ENCODE data around the gene PTMS.
A peak's percentile ranks its signal among the peaks of the same experiment; 100 is the strongest.
"Not testable (repeated sequence)": the region's sequence is repeated elsewhere in the genome, so short reads cannot be mapped to it uniquely, and the experiment has no call there.

Gene PTMS, protein sequence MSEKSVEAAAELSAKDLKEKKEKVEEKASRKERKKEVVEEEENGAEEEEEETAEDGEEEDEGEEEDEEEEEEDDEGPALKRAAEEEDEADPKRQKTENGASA

DNA sequence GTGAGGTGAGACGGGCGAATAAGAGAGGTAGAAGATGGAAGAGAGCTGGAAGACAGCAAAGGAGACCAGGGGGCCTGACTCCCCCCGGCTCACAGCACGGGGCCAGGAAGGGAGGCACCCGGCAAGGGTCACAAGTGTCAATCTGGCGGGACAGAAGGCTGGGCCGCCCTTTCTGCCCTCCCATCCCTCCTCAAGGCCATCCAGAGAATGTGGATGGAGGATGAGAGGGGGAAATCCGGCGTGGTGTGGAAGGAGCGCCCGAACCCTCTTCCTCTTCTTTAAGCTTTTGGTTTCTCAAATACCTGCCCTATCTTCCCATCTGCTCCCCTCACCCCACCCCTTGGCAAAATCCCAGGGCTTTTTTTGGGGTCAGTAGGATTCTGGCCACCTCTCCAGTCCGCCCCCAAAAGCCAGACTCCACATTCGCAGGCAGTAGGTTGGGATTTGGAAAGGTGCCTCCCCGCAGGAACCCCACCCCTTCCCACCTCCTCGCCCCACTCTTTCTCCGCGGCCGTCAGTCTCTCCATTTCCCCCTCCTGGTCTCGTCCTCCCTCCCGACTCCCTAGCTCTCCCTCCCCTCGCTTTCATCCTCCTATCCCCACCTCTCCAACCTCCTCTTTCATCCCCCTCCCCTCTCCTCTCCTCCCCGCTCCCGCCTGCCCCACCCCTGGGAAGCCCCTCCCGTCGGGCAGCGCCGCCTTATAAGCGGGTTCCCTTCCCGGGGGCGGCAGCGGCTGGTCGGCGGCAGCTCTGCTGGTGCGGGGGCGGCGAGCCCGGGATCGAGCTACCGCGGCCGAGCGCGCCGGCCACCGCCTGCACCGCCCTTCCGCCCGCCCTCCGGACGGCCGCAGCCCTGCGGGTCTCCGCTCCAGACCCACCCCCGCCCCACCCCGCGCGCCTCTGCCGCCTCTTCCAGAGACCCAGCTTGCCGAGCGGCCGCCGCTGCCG is at the start of gene PTMS:
TSS of gene PTMS (plus strand) at position 730 of the 948 bp plus-strand sequence. CDS start 343 bp downstream, outside the sequence.
- DNase-seq: peak; percentile 39

DNA sequence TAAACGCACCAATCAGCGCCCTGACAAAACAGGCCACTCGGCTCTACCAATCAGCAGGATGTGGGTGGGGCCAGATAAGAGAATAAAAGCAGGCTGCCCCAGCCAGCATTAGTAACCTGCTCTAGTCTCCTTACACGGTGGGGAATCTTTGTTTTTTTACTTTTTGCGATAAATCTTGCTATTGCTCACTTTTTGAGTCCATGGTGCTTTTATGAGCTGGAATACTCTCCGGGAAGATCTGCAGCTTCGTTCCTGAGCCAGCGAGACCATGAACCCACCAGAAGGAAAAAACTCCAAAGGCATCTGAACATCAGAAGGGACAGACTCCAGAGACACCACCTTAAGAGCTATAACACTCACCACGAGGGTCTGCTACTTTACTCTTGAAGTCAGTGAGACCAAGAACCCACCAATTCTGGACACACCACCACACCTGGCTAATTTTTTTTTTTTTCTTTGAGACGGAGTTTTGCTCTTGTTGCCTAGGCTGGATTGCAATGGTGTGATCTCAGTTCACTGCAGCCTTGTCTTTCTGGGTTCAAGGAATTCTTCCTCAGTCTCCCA is 49.2 kb upstream of the PTMS start:
- DNase-seq: no peak

DNA sequence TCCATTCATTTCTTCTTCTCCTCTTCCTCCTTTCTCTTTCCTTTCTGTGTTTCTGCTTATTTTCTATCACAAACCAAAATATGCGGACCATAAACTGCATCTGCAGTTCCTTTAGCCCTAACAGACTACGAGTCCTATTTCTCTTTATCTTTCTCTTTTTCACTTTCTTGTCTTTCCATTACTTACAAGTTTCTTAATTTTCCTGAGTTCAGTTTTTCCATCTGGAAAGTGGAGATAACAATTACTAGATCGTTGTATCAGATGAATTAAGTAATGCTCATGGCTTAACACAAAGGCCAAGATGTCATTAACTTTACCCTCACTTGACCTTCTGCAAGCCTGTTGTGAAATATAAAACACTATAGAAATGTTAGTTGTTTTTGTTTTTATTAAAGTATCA is 43.3 kb upstream of the PTMS start:
- peak; percentile 68 for DNase-seq

DNA sequence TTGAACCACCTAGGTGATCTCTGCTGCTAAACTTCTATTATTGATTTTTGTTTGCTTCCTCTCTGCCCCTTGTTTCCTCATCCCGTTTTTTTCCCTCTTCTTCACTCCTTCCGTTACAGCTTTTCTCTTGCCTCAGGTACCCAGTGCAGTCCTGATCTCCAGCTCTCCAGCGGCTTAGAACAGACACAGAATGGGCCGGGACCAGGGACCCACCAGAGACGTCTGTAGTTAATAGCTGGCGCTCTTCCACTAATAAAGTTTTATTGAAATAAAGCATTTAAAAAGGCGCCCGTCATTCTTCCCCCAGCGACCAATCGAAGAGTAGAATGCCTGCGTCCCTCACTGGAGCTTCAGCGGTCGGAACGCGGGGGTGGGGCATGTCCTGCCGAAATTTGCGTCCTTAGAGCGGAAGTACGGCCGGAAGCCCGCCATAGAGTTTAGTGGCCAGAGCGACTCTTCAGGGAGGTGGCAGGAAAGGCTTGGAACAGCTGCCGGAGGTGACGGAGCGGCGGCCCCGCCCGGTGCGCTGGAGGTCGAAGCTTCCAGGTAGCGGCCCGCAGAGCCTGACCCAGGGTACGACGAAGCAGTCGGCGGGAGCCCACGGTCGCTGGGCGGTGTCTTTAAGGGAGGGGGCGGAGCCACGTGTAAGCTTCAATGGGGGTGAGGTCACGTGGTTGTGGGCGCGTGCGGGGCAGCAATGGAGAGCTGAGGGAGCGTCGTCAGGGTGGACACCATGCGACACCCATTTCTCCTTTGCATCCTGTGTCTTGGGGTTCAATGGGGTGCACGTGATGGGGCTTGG is 42.4 kb upstream of the PTMS start, which contains the start of gene COPS7A:
TSS of gene COPS7A (plus strand) at position 440 of the 802 bp plus-strand sequence. CDS start 611 bp downstream, outside the sequence.
- peak; percentile 100 for DNase-seq

DNA sequence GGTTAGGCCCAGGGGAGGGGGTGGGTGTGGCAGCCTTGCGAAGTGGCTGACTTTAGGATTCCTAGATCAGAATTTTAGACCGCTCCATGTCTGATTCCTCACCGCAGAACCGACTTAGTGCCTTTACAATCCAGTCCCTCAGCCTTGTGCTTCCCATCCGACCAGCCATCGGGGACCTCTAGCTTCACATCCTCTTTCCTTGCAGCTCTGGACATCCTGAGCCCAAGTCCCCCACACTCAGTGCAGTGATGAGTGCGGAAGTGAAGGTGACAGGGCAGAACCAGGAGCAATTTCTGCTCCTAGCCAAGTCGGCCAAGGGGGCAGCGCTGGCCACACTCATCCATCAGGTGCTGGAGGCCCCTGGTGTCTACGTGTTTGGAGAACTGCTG is 41.8 kb upstream of the PTMS start:
- peak; percentile 64 for DNase-seq

DNA sequence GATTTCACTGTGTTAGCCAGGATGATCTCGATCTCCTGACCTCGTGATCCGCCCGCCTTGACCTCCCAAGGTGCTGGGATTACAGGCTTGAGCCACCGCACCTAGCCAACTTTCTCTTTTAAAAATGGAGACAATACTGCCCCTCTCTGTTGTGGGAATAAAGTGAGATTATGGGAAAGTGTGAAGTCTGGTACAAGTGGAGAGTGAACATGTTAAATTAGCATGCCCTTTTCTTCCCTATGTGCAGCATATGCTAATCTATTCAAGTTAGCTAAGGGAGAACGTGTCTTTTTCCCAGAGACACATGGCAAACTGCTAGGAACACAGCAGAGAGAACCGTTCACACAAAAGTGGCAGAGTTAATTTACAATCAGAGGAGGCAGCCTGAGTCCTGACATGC is 40.8 kb upstream of the PTMS start:
- DNase-seq: no peak

DNA sequence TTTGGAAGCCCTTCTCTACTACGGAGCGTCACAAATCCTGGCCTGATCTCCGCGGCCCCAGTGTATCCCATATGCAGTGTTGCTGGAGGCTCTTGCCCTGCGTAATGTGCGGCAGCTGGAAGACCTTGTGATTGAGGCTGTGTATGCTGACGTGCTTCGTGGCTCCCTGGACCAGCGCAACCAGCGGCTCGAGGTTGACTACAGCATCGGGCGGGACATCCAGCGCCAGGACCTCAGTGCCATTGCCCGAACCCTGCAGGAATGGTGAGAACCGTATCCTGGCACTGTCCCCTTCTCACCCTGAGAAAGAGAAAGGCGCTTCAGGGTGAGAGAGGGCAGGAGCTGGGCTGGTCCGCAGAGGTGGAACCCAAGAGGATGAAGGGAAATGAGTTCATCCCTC is 37.0 kb upstream of the PTMS start:
- no peak for DNase-seq

DNA sequence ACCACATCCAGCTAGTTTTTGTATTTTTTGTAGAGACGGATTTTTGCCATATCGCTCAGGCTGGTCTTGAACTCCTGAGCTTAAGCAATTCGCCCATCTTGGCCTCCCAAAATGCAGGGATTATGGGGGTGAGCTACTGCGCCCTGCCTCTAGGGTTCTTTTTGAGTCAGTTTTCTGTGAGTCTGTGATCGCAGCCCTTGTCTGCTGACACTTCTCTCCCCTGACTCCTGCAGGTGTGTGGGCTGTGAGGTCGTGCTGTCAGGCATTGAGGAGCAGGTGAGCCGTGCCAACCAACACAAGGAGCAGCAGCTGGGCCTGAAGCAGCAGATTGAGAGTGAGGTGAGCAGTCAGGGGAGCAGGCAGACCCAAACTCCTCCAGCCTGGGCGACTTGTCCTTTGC is 36.0 kb upstream of the PTMS start:
- DNase-seq: no peak

DNA sequence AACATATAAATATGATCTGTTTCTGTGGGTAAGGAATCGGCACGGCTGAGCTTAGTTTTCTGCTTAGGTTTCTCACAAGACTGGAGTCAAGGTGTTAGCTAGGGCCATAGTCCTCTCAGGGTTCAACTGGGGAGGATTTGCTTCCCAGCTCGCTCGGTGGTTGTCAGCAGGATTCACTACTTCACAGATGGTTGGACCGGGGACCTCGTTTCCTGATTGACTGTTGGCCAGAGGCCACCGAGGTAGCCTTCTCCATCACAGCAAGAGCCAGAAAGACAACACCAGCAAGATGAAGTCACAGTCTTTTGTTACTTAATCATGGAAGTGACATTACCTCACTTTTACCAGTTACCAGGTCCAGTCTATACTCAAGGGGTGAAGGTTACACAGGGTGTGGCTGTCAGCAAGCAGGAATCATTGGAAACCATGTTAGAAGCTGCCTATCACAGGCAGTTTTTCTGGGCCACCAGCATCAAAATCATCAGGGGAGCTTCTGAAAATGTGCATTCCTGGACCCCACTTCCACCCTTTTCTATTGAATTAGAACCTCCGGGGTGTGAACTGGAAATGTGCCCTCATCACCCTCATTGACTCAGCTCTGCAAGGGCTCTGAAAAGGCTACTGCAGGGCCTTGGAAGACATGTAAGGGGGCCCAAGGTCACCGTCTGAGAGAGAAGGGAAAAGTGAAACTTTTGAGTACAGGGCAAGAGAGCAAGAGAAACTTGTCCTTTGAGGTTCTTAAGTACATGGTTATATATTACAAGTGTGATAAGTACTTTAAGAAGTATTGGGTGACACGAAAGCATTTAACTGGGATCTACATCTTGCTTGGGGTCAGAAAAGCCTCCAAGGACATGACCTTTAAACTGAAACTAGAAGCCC is 31.4 kb upstream of the PTMS start:
- no peak for DNase-seq

DNA sequence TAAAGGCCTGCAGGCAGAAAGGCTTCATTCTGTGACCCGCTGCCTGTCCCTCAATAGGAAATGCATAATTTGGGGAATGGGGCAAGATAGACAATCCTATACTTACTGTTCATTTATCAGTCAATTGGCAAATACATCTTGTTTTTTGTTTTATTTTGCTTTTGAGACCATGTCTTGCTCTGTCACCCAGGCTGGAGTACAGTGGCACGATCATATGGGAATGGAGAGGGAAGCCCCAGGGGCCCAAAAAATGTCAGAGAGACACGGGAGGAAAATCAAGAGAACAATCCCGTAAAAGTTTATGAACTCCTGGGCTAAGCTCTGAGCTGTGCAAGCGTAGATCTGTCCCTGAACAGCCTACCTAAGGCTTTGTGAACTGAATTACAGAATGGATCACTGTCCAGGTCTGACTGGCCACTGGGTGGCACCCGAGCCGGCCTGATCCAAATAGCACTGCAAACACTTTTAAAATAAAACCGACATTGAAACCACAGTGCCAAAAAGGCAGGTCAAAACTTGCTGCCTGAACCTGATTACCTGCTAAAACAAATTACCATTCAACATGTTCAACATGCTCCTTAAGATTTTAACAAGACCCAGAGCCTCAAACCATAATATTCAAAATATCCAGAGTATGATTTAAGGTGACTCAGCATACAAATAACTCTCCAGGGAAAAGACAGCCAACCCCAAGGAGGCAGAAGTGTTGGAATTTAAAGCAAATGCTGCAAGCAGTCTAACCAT is 30.5 kb upstream of the PTMS start:
- peak; percentile 79 for DNase-seq

DNA sequence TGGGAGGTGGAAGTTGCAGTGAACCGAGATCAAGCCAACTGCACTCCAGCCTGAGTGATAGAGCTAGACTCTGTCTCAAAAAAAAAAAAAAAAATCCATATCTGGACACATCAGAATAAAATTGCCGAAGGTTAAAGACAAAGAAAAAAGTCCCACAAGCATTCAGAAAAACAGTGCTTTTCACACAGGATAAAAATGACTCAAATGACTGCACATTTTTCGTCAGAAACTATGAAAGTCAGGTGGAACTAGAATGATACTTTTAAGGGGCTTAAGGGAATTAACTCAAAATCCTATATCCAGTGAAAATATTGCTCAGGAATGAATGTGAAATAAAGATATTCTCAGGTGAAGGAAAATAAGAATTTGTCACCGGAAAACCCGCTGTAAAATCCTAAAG is 29.4 kb upstream of the PTMS start:
- no peak for DNase-seq

DNA sequence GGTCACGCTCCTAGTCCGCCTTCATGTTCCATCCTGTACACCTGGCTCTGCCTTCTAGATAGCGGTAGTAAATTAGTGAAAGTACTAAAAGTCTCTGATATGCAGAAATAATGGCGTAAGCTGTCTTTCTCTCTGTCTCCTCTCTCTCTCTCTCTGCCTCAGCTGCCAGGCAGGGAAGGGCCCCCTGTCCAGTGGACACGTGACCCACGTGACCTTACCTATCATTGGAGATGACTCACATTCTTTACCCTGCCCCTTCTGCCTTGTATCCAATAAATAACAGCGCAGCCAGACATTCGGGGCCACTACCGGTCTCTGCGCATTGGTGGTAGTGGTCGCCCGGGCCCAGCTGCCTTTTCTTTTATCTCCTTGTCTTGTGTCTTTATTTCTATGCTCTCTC is 24.1 kb upstream of the PTMS start:
- DNase-seq: not testable (repeated sequence)

DNA sequence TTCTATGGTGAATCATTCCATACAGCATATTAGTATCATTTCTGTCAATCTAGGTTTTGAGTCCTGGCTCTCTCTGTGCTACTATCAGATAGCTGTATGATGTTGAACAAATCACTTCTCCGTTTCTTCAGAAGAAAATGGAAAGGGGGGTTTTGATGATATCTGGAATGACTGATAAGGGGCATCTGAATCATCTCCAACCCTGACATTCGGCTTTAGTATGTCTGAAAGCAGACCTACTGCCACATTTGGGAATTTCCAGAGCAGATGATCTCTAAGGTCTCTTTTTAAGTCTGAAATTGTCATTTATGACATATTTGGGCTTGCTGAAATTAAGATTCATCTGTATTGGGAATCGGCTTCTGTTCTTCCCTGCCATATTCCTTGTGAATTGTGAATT is 23.3 kb upstream of the PTMS start:
- no peak for DNase-seq

DNA sequence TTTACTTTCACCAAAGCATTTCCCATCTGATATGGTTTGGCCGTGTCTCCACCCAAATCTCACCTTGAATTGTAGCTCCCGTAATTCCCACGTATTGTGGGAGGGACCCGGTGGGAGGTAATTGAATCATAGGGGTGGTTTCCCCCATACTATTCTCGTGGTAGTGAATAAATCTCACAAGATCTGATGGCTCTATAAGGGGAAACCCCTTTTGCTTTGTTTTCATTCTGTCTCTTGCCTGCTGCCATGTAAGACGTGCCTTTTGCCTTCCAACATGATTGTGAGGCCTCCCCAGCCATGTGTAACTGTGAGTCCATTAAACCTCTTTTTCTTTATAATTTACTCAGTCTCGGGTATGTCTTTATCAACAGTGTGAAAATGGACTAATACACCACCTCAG is 22.9 kb upstream of the PTMS start:
- not testable (repeated sequence) for DNase-seq

DNA sequence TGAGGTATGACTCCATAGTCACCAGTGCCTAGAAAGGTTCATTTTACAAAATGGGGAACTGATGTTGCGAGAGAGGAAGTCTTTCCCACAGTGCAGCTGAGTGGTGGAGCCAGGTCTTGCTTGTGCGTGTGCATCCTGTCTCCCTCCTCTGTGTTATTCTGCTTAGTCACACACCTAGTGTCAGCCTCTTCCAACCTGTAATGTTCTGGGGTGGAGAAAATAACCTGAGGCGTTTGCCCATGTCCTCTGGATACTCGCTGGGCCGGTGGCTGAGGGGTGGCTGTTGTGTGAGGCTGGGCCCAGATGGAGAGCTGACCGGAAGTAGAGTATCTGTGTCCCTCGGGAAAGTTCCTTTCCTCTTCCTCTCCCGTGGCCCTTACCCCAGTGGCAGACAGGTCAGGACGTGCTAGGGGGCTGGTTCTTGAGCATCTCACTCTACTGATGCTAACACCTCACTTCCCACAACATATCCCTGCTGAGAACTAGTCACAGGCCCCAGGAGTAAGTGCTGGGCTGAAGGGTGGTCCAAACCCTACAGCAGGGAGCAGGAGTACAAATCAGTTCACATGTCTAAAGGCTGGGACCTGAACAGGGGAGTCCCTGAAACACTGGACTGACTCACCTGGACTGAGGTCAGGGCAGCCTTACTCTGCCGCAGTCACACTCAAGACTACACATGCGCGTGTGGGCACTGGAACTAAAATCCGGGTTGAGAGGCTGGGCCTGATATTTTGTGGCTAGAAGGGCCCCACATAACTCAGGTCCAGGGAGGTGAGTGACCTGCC is 20.2 kb upstream of the PTMS start:
- peak; percentile 74 for DNase-seq

DNA sequence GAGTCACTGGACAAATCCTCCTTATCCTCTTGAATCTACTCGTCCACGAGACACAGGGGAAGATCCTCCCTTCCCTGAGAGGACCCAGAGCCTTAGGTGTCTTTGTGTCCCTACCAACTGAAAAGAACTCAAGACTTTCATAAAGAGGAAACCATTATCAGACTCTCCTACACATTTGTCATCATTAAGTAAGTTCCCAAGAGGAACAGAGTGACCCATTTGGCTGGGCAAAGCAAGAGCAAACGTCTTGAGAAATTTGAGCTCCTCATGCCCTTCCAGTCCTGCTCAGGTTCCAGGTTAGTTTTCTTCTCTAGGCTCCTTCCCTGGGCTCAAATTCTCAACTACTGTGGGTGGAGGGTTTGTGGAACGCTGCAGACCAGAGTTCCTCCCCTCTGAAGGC is 18.9 kb upstream of the PTMS start:
- no peak for DNase-seq

DNA sequence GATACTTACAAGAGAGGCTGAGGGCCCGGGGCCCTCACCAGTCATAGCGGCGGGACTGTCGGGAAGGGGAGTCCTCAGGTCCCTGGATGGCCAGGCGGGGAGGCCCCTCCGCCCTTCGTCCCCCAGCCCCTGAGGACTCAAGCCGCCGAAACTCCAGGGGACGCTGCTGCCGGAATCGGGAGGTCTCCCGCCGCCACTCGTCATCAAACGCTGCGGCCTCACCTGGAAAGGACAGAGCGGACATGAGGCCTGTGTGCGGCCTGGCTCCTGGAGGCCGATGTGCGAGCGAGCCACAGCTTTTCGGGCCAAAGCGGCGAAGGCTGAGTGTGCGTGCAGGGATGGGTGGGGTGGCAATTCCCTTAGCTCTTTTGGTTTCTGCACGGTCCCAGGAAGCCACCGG is 17.4 kb upstream of the PTMS start:
- no peak for DNase-seq

DNA sequence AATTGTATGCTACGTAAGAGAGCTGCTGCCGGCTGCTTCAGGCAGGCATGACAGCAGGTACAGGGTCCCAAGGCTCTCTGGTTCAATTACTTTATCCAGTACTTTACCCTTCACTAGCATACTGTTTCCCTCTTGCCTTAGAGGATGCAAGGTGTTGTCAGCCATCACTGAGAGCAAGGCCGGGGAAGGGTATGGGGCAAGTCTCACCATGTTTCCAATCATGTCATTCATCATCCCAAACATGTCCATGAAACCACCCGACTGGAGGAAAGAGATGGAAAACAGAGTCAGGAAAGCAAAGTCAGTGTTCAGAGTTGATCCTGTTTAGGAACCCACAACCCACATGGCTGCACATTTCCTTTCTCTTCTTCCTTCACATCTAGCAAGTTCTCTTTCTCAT is 15.7 kb upstream of the PTMS start:
- DNase-seq: no peak

DNA sequence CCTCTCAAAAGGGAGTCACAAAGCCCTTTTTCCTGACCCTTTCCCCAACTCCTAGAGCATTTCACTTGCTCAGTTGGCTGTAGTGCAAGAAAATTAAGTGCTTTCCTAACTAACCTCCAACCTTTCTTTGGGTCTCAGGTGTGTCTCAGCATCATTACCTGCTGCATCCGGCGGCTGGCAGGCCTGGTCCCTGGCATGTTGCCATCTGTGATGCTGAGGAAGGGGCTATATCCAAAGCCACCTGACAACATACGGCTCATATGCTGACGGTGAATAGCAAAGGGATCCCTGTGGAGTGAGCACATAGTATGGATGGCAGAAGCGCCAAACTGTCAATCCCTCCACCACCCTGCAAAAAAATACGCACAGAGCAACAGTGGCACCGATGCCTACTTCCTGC is 14.4 kb upstream of the PTMS start:
- no peak for DNase-seq

DNA sequence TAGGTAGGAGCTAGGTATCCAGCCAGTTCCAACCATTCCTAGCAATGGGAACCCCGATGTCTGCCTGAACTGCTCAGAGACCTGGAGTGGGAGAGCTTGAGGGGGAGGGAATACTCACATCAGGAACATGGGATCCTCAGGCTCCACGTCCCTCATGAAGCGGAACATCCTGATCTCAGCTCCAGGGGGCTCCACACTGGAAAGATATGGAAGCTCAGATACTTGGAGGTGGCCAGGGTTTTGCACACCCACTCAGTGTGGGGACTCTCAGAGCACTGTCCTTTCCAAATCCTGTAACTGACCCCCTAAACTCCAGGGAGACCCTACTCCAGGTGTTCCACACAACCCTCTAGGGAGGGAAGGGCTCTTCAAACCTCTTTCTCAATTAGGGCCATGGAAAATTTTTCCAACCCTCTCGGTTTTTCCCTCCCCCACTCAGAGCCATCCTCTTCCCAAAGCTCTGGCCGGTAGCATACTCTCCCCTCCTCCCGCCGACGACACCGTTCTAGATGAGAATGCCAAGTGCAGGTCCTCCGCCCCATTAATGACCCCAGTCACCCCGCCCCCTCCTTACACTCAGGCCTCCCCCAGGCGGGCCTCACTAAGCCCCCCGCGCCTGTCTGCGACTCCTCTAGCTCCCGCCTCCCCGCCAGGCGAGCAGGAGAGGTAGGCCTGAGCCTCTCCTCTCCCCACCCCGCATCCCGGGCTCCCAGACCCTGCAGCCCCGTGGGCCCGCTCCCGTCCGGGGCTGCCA is 13.8 kb upstream of the PTMS start:
- DNase-seq: peak; percentile 70

Data from hematopoietic multipotent progenitor cell treated with erythropoietin and hydrocortisone succinate and interleukin-3 and kit ligand, for 6 days (in vitro differentiated cells).